Duodenal mucosa (tissue), 2 donors: ENCODE measurements around the gene CPZ.

Experiments
- H3K27ac ChIP-seq: one replicate; pipeline ENCODE4 v1.7.0; 2013; ENCODE audit warnings: low read depth, low read length
- H3K27me3 ChIP-seq, 2 donors: one replicate each; pipeline ENCODE4 v1.7.0; 2013; ENCODE audit warnings: low read length in 2 of 2, control low read depth in 1 of 2; ENCODE audit not compliant: insufficient read depth in 2 of 2, control insufficient read depth in 1 of 2
- H3K36me3 ChIP-seq, 2 donors: one replicate each; pipeline ENCODE4 v1.7.0; 2013; ENCODE audit warnings: low read length in 2 of 2, control low read depth in 1 of 2; ENCODE audit not compliant: insufficient read depth in 2 of 2, control insufficient read depth in 1 of 2
- H3K4me1 ChIP-seq, 2 donors: one replicate each; pipeline ENCODE4 v1.7.0; 2013; ENCODE audit warnings: low read length in 2 of 2, control low read depth in 1 of 2; ENCODE audit not compliant: insufficient read depth in 2 of 2, control insufficient read depth in 1 of 2
- H3K4me3 ChIP-seq, 2 donors: one replicate each; pipeline ENCODE4 v1.7.0; 2013; ENCODE audit warnings: low read length in 2 of 2, low read depth in 1 of 2
- H3K9ac ChIP-seq, 2 donors: one replicate each; pipeline ENCODE4 v1.7.0; 2013; ENCODE audit warnings: low read length in 2 of 2, low read depth in 1 of 2
- H3K9me3 ChIP-seq, 2 donors: one replicate each; pipeline ENCODE4 v1.7.0; 2013; ENCODE audit warnings: low read length in 2 of 2, control low read depth in 1 of 2; ENCODE audit not compliant: control insufficient read depth in 1 of 2

The CPZ gene

GRCh38 chr4:8600686-8601085, 8.1 kb downstream of the CPZ start:
- Histone ChIP-seq H3K36me3 (no peaks in the 10 kb centered on the region), H3K4me1 (peaks cover 0 to 1% of the 10 kb centered on the region in 2 donors), H3K27ac (no peak overlapping the region), H3K9me3 (no peaks in the 10 kb centered on the region), H3K4me3 (no peak overlapping the region), H3K27me3 (no peaks in the 10 kb centered on the region), H3K9ac (no peak overlapping the region)

GRCh38 chr4:8601086-8601485, 8.5 kb downstream of the CPZ start:
- no peaks in the 10 kb centered on the region for H3K4me1 ChIP-seq
- H3K27me3 ChIP-seq: no peaks in the 10 kb centered on the region
- H3K9me3 ChIP-seq: no peaks in the 10 kb centered on the region

GRCh38 chr4:8601556-8601955, 9.0 kb downstream of the CPZ start:
- Histone ChIP-seq H3K9me3 (no peaks in the 10 kb centered on the region), H3K36me3 (no peaks in the 10 kb centered on the region), H3K4me3 (no peak overlapping the region), H3K27me3 (no peaks in the 10 kb centered on the region), H3K4me1 (no peaks in the 10 kb centered on the region), H3K27ac (no peak overlapping the region), H3K9ac (no peak overlapping the region)

More at GRCh38 chr4:8601086-8601485, 8.5 kb downstream of the CPZ start:
- no peak overlapping the region for H3K4me3 ChIP-seq
- no peak overlapping the region for H3K9ac ChIP-seq
- no peak overlapping the region for H3K27ac ChIP-seq
- H3K36me3 ChIP-seq: no peaks in the 10 kb centered on the region

- Histone ChIP-seq H3K36me3 (no peaks in the 10 kb centered on the region), H3K9me3 (no peaks in the 10 kb centered on the region), H3K4me3 (no peak overlapping the region), H3K27ac (no peak overlapping the region), H3K9ac (no peak overlapping the region), H3K4me1 (no peaks in the 10 kb centered on the region), H3K27me3 (peaks cover 0 to 6% of the 10 kb centered on the region in 2 donors)
Observed at GRCh38 chr4:8602686-8603430, 10.3 kb downstream of the CPZ start.

- Histone ChIP-seq H3K27me3 (peaks cover 0 to 6% of the 10 kb centered on the region in 2 donors), H3K9ac (no peak overlapping the region)
Observed at GRCh38 chr4:8603931-8604330, 11.4 kb downstream of the CPZ start.

DNA sequence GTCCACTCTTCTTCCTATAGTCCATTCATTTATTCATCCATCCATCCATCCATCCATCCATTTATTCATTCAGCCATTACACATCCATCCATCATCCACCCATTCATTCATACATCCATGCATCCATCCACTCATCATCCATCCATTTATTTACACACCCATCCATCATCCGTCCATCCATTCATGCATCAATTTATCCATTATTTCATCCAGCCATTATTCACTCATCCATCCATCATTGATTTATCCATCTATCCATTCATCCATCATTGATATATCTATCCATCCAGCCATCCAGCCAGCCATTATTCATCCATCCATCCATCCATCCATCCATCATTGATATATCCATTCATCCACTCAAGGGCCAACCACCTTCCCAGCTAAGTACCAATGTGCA, 12.7 kb downstream of the CPZ start:
- Histone ChIP-seq H3K9ac (no peak overlapping the region), H3K27ac (no peak overlapping the region), H3K27me3 (peaks cover 0 to 6% of the 10 kb centered on the region in 2 donors), H3K36me3 (no peaks in the 10 kb centered on the region), H3K9me3 (no peaks in the 10 kb centered on the region), H3K4me1 (no peaks in the 10 kb centered on the region), H3K4me3 (no peak overlapping the region)

More at GRCh38 chr4:8603931-8604330, 11.4 kb downstream of the CPZ start:
- no peak overlapping the region for H3K4me3 ChIP-seq
- no peaks in the 10 kb centered on the region for H3K4me1 ChIP-seq
- H3K36me3 ChIP-seq: no peaks in the 10 kb centered on the region
- no peak overlapping the region for H3K27ac ChIP-seq
- no peaks in the 10 kb centered on the region for H3K9me3 ChIP-seq

- Histone ChIP-seq H3K9me3 (no peaks in the 10 kb centered on the region), H3K4me1 (no peaks in the 10 kb centered on the region), H3K27me3 (peaks cover 0 to 6% of the 10 kb centered on the region in 2 donors)
Observed at GRCh38 chr4:8606476-8606875, 13.9 kb downstream of the CPZ start.

GRCh38 chr4:8606966-8607365, 14.4 kb downstream of the CPZ start:
- H3K9me3 ChIP-seq: no peaks in the 10 kb centered on the region
- H3K27me3 ChIP-seq: peaks cover 0 to 6% of the 10 kb centered on the region in 2 donors
- no peaks in the 10 kb centered on the region for H3K4me1 ChIP-seq
- no peaks in the 10 kb centered on the region for H3K36me3 ChIP-seq
- no peak overlapping the region for H3K9ac ChIP-seq
- no peak overlapping the region for H3K27ac ChIP-seq
- no peak overlapping the region for H3K4me3 ChIP-seq

More at GRCh38 chr4:8606476-8606875, 13.9 kb downstream of the CPZ start:
- Histone ChIP-seq H3K27ac (no peak overlapping the region), H3K4me3 (no peak overlapping the region), H3K9ac (no peak overlapping the region), H3K36me3 (no peaks in the 10 kb centered on the region)

- Histone ChIP-seq H3K9me3 (no peaks in the 10 kb centered on the region), H3K4me3 (no peak overlapping the region), H3K4me1 (no peaks in the 10 kb centered on the region), H3K27ac (no peak overlapping the region), H3K36me3 (no peaks in the 10 kb centered on the region), H3K9ac (no peak overlapping the region), H3K27me3 (peaks cover 0 to 6% of the 10 kb centered on the region in 2 donors)
Observed at GRCh38 chr4:8607603-8608481, 15.3 kb downstream of the CPZ start.

- Histone ChIP-seq H3K4me3 (no peak overlapping the region), H3K27ac (no peak overlapping the region), H3K4me1 (no peaks in the 10 kb centered on the region), H3K27me3 (peaks cover 0 to 6% of the 10 kb centered on the region in 2 donors), H3K9me3 (no peaks in the 10 kb centered on the region), H3K36me3 (no peaks in the 10 kb centered on the region), H3K9ac (no peak overlapping the region)
Observed at GRCh38 chr4:8608714-8609391, 16.3 kb downstream of the CPZ start.
